ENCODE data around the gene TEKT3.

The TEKT3 gene

DNA sequence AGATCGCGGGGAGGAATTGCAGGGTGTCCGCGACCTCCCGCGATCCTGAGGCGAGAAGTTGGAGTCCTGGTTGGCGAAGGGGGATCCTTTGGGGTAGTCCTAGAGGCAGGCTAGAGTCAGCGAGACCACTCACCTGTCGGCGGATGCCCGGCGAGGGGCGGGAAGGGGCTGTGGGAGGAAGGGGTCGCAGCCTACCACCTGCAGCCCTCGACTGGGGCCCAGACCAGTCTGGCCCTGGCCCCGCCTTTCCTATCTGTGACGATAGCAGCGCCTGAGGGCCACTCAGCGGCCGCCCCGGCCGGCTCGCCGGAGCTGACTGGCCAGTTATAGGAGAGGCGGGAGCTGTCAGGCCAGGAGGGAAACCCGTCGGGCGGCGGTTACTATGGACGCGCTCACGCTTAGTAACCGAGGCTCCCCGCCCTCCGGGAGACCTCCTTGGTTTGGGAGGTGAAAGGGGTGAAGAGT lies at the start of gene TEKT3:
Gene TEKT3, minus strand, starts transcription at position 213 of the 465 bp plus-strand sequence. CDS start 10,012 bp downstream, outside the sequence.
- H3K4me1 ChIP-seq (ENCODE audit: control insufficient read depth, insufficient read depth, low read length) = 0 out of 2 replicates have a peak, but pooled peaks cover 8% of the 10 kb centered on the region
- H3K9me3 ChIP-seq (ENCODE audit: control insufficient read depth, insufficient read depth, low read depth, low read length) = no peaks in the 10 kb centered on the region
- no peaks in the 10 kb centered on the region for H3K36me3 ChIP-seq (ENCODE audit: control insufficient read depth in 2 of 2, insufficient read depth in 1 of 2, low read length in 2 of 2)
- H3K27ac ChIP-seq (ENCODE audit: extremely low read depth, low read depth, low read length) = no peak within 1 kb of the TSS
- CTCF ChIA-PET = interaction anchor here (0.6 to 0.8 kb wide), 2 partner anchors 161 to 1817 kb away, joined by 3 read pairs; no protein-coding TSS in a partner anchor
- peak within 1 kb of the TSS; percentile 38 for H3K4me3 ChIP-seq (ENCODE audit: low read depth, low read length)
- POLR2A ChIA-PET = no interaction called here
- TF ChIP-seq ZNF398 (tag by site-specific recombination; IDR thresholded peaks at IDR 0.05) (no peak), ELK4 (IDR thresholded peaks at IDR 0.05; ENCODE audit: borderline replicate concordance, low read depth, low read length) (no peak), KLF17 (tag by site-specific recombination; IDR thresholded peaks at IDR 0.05) (peak; percentile 28; the same call in 1 of the 2 replicates), ZNF837 (tag by site-specific recombination; IDR thresholded peaks at IDR 0.05) (no peak), ZEB2 (tag by site-specific recombination; IDR thresholded peaks at IDR 0.05) (peak; percentile 24; the same call in 1 of the 2 replicates), SP2 (tag by site-specific recombination; IDR thresholded peaks at IDR 0.05) (peak; percentile 98), ZFHX2 (tag by site-specific recombination; conservative IDR thresholded peaks at IDR 0.05) (0 out of 2 replicates have a peak, but pooled peaks have one; percentile 12), SP7 (tag by site-specific recombination; IDR thresholded peaks at IDR 0.05) (peak; percentile 58; the same call in 1 of the 2 replicates), PRDM10 (tag by site-specific recombination; IDR thresholded peaks at IDR 0.05) (peak; percentile 82), ZBTB8A (tag by site-specific recombination; IDR thresholded peaks at IDR 0.05) (peak; percentile 84), MZF1 (tag by site-specific recombination; IDR thresholded peaks at IDR 0.05; ENCODE audit: borderline replicate concordance) (no peak), ZNF302 (tag by site-specific recombination; IDR thresholded peaks at IDR 0.05; ENCODE audit: low read depth) (no peak), ZNF169 (tag by site-specific recombination; IDR thresholded peaks at IDR 0.05) (no peak), BCL11B (tag by site-specific recombination; IDR thresholded peaks at IDR 0.05; ENCODE audit: low read depth) (no peak), HOXA7 (CRISPR knock-in tag; IDR thresholded peaks at IDR 0.05; ENCODE audit: borderline replicate concordance) (no peak), GLIS2 (tag by site-specific recombination; IDR thresholded peaks at IDR 0.05) (peak; percentile 96), ZNF214 (tag by site-specific recombination; IDR thresholded peaks at IDR 0.05; ENCODE audit: borderline replicate concordance) (no peak), ZNF692 (tag by site-specific recombination; IDR thresholded peaks at IDR 0.05) (peak; percentile 85), ZNF48 (tag by site-specific recombination; IDR thresholded peaks at IDR 0.05) (no peak), ZFP69B (tag by site-specific recombination; IDR thresholded peaks at IDR 0.05) (peak; percentile 80; the same call in 1 of the 2 replicates), HIC1 (tag by site-specific recombination; IDR thresholded peaks at IDR 0.05) (no peak)
- TF ChIP-seq, protein P1, sequence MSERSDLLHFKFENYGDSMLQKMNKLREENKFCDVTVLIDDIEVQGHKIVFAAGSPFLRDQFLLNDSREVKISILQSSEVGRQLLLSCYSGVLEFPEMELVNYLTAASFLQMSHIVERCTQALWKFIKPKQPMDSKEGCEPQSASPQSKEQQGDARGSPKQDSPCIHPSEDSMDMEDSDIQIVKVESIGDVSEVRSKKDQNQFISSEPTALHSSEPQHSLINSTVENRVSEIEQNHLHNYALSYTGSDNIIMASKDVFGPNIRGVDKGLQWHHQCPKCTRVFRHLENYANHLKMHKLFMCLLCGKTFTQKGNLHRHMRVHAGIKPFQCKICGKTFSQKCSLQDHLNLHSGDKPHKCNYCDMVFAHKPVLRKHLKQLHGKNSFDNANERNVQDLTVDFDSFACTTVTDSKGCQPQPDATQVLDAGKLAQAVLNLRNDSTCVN (tag by site-specific recombination; optimal IDR thresholded peaks at IDR 0.05) = no peak
- TF ChIP-seq, protein P2, sequence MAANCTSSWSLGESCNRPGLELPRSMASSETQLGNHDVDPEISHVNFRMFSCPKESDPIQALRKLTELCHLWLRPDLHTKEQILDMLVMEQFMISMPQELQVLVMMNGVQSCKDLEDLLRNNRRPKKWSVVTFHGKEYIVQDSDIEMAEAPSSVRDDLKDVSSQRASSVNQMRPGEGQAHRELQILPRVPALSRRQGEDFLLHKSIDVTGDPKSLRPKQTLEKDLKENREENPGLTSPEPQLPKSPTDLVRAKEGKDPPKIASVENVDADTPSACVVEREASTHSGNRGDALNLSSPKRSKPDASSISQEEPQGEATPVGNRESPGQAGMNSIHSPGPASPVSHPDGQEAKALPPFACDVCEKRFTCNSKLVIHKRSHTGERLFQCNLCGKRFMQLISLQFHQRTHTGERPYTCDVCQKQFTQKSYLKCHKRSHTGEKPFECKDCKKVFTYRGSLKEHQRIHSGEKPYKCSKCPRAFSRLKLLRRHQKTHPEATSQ (tag by site-specific recombination; IDR thresholded peaks at IDR 0.05) = peak; percentile 26; the same call in 1 of the 2 replicates
